ENCODE measurements around the gene SLC25A23. TPM values are rescaled to one million over a fixed set of nuclear protein-coding genes. Genes with fewer than 3 reads are reported as not detected.

The SLC25A23 gene
- total RNA-seq, 2 experiments from 2014 or later: 18.6 to 19.2 TPM

- Mint-ChIP-seq H3K9me3 (ENCODE audit: low read depth) (no peaks in the 10 kb centered on the region), H3K36me3 (ENCODE audit: low read depth) (peaks cover 25% of the 10 kb centered on the region), H3K4me3 (peak overlapping the region; percentile 85), H3K4me1 (peaks cover 22% of the 10 kb centered on the region), H3K27me3 (no peaks in the 10 kb centered on the region), H3K27ac (peak overlapping the region; percentile 91)
- CTCF ChIA-PET: interaction anchor here (0.8 kb wide), 1 partner anchor 30 kb away, joined by 4 read pairs; no protein-coding TSS in a partner anchor
- DNase-seq (no peak), ATAC-seq (peak; percentile 1)
- intact Hi-C loops (cut with DNase I, micrococcal nuclease): loop anchor here (1.0 to 2.0 kb wide), 12 partner anchors 19 to 602 kb away; partner anchors contain the start of genes CLPP (in 2 of the 2), DUS3L (in 1 of the 2), GPR108 (in 1 of the 2) and RFX2 (in 1 of the 2)
- POLR2A ChIA-PET: interaction anchor here (0.6 to 1.6 kb wide), 3 partner anchors 20 to 64 kb away, joined by 5 to 6 read pairs (median 6); partner anchors contain the start of gene ALKBH7
Measured at GRCh38 chr19:6392221-6393073, 67.1 kb downstream of the SLC25A23 start.

Small RNAs within 50 kb of the gene (microRNA-seq; reads per million reads assigned to microRNA genes)
- gene MIR3940 (ENCODE audit: borderline replicate concordance) (16.2 reads per million, percentile 39 among the genes with 10 or more reads in this experiment), gene MIR6790 (ENCODE audit: borderline replicate concordance) (not detected)

Other genes with a start within 250 kb of the SLC25A23 start
- gene MLLT1, start 179.8 kb downstream of the SLC25A23 start, total RNA-seq: 10 to 100 TPM; 45.0 to 46.6 TPM
- gene ACER1, start 126.2 kb downstream of the SLC25A23 start, total RNA-seq: not detected
- gene CLPP, start 98.3 kb downstream of the SLC25A23 start, total RNA-seq: 100 to 1,000 TPM; 197 to 245 TPM
- gene ALKBH7, start 87.0 kb downstream of the SLC25A23 start, total RNA-seq: 10 to 100 TPM; 22.8 to 44.7 TPM
- gene PSPN, start 83.9 kb downstream of the SLC25A23 start, total RNA-seq: 1 to 10 TPM; 1.4 to 1.8 TPM
- gene GTF2F1, start 66.6 kb downstream of the SLC25A23 start, total RNA-seq: 10 to 100 TPM; 60.9 to 78.5 TPM
- 100 to 1,000 TPM; 363 to 380 TPM for gene KHSRP, start 35.0 kb downstream of the SLC25A23 start, total RNA-seq
- under 1 TPM; 0.46 to 0.64 TPM for gene SLC25A41, start 26.0 kb downstream of the SLC25A23 start, total RNA-seq
- 1 to 10 TPM; 1.2 to 1.8 TPM for gene CRB3, start 4.5 kb upstream of the SLC25A23 start, total RNA-seq
- 10 to 100 TPM; 49.5 to 56.3 TPM for gene DENND1C, start 22.0 kb upstream of the SLC25A23 start, total RNA-seq
- gene TUBB4A, start 42.5 kb upstream of the SLC25A23 start, total RNA-seq: 1 to 10 TPM; 4.8 to 5.1 TPM
- gene TNFSF9, start 71.2 kb upstream of the SLC25A23 start, total RNA-seq: under 1 TPM; 0.49 to 0.57 TPM
- gene CD70, start 131.4 kb upstream of the SLC25A23 start, total RNA-seq: 1 to 10 TPM; 3.3 to 3.6 TPM
- gene TNFSF14, start 210.4 kb upstream of the SLC25A23 start, total RNA-seq: 10 to 100 TPM; 31.8 to 33.0 TPM

Data from activated CD4-positive, alpha-beta T cell treated with anti-CD3 and anti-CD28 coated beads for 36 hours (primary cell).